ENCODE measurements around the gene NIT1.

Gene NIT1

GRCh38 chr1:161164901-161165610, 47.2 kb downstream of the NIT1 start:
- no peak for DNase-seq
- no peak for TF ChIP-seq CTCF (IDR thresholded peaks at IDR 0.05; ENCODE audit: low read depth, low read length, missing control alignments)
- peak overlapping the region; percentile 94 for H3K27ac ChIP-seq
- peaks cover 16% of the 10 kb centered on the region for H3K36me3 ChIP-seq (replicated peaks)
- no peak overlapping the region for H3K4me3 ChIP-seq (ENCODE audit: low read depth, low read length)
- in situ Hi-C loops (cut with HindIII; ENCODE audit: low pct_ligation_motif_present, low sequenced_read_pairs), result no loop called here
- no peaks in the 10 kb centered on the region for H3K27me3 ChIP-seq (replicated peaks)

- H3K4me3 ChIP-seq (ENCODE audit: low read depth, low read length), result peak within 1 kb of the TSS; percentile 79
- DNase-seq, result peak; percentile 99
- no peaks in the 10 kb centered on the region for H3K27me3 ChIP-seq (replicated peaks)
- in situ Hi-C loops (cut with HindIII; ENCODE audit: low pct_ligation_motif_present, low sequenced_read_pairs), result no loop called here
- H3K36me3 ChIP-seq (replicated peaks), result peaks cover 21% of the 10 kb centered on the region
- TF ChIP-seq CTCF (IDR thresholded peaks at IDR 0.05; ENCODE audit: low read depth, low read length, missing control alignments), result peak; percentile 73
- peak within 1 kb of the TSS; percentile 94 for H3K27ac ChIP-seq
Observed at GRCh38 chr1:161165742-161166668, 48.1 kb downstream of the NIT1 start, which contains the start of gene PPOX. PPOX (plus strand) TSS chr1:161166426; CDS start chr1:161166848, 422 bp downstream.

GRCh38 chr1:161166669-161167548, 49.0 kb downstream of the NIT1 start:
- Histone ChIP-seq H3K36me3 (replicated peaks) (peaks cover 27% of the 10 kb centered on the region), H3K27ac (peak overlapping the region; percentile 94), H3K4me3 (ENCODE audit: low read depth, low read length) (peak overlapping the region; percentile 79), H3K27me3 (replicated peaks) (no peaks in the 10 kb centered on the region)
- in situ Hi-C loops (cut with HindIII; ENCODE audit: low pct_ligation_motif_present, low sequenced_read_pairs), result no loop called here
- TF ChIP-seq CTCF (IDR thresholded peaks at IDR 0.05; ENCODE audit: low read depth, low read length, missing control alignments), result no peak
- DNase-seq, result no peak

- Histone ChIP-seq H3K27ac (no peak overlapping the region), H3K36me3 (replicated peaks) (peaks cover 42% of the 10 kb centered on the region), H3K4me3 (ENCODE audit: low read depth, low read length) (no peak overlapping the region), H3K27me3 (replicated peaks) (no peaks in the 10 kb centered on the region)
- in situ Hi-C loops (cut with HindIII; ENCODE audit: low pct_ligation_motif_present, low sequenced_read_pairs), result no loop called here
- no peak for DNase-seq
- no peak for TF ChIP-seq CTCF (IDR thresholded peaks at IDR 0.05; ENCODE audit: low read depth, low read length, missing control alignments)
Observed at GRCh38 chr1:161168906-161169305, 51.0 kb downstream of the NIT1 start.

All from brain microvascular endothelial cell (primary cell).